ENCODE measurements around the gene NANOS2. TPM values are rescaled to one million over a fixed set of nuclear protein-coding genes. Genes with fewer than 3 reads are reported as not detected.

Gene NANOS2
- total RNA-seq, 4 donors from 2014 or later, result not detected

DNA sequence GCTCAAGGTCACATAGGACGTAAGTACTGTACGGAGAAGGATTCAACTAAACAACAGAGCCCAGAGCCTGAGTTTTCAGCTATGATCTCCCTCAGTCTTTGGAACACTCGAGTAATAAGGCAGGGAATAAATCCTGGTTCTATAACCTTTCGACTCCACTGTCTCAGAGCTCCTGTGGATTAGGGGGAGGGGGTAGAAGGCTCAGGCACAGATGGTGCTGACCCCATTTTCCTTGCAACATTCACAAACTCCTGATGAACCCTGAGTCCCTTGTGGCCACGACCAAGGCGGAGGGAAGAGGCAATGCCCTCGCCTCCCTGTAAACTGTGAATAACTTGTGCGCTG is 37.7 kb upstream of the NANOS2 start:
- no peak for DNase-seq (ENCODE audit: low spot score in 2 of 2)
- WGBS, 2 donors, result 47 to 56% methylated on average over 7 to 8 of the region's 8 CpGs
- H3K4me3 ChIP-seq (ENCODE audit: low read depth, poor library complexity, severe bottlenecking), result no peak overlapping the region
- TF ChIP-seq, protein P1, sequence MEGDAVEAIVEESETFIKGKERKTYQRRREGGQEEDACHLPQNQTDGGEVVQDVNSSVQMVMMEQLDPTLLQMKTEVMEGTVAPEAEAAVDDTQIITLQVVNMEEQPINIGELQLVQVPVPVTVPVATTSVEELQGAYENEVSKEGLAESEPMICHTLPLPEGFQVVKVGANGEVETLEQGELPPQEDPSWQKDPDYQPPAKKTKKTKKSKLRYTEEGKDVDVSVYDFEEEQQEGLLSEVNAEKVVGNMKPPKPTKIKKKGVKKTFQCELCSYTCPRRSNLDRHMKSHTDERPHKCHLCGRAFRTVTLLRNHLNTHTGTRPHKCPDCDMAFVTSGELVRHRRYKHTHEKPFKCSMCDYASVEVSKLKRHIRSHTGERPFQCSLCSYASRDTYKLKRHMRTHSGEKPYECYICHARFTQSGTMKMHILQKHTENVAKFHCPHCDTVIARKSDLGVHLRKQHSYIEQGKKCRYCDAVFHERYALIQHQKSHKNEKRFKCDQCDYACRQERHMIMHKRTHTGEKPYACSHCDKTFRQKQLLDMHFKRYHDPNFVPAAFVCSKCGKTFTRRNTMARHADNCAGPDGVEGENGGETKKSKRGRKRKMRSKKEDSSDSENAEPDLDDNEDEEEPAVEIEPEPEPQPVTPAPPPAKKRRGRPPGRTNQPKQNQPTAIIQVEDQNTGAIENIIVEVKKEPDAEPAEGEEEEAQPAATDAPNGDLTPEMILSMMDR (IDR thresholded peaks at IDR 0.05), result no peak
- no peak for TF ChIP-seq POLR2A (IDR thresholded peaks at IDR 0.05)
- intact Hi-C loops (cut with DNase I; ENCODE audit: low total_unique reads), result no loop called here

DNA sequence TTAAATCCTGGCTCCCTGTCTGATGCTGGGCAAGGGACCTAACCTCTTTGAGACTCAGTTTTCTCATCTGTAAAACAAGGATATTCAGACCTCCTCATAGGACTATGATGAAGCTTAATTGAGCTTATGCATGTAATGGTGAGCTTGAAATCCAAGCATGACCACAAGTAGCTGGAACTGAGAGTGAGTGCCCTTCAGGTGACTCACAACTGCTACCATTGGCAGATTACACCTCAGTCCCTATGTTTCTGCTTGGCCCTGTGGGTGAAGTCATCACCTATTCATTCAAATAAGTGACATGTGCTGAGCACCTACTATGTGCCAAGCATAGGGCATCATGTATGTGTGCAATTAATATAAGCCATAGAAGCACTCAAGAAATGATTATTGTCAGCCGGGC is 33.3 kb upstream of the NANOS2 start:
- H3K4me3 ChIP-seq (ENCODE audit: low read depth, poor library complexity, severe bottlenecking), result no peak overlapping the region
- DNase-seq (ENCODE audit: low spot score in 2 of 2), result no peak
- intact Hi-C loops (cut with DNase I; ENCODE audit: low total_unique reads), result no loop called here
- no peak for TF ChIP-seq POLR2A (IDR thresholded peaks at IDR 0.05)
- TF ChIP-seq, protein P1 (IDR thresholded peaks at IDR 0.05), result no peak
- 100% methylated on average over 1 of the region's 1 CpG for WGBS, 2 donors

DNA sequence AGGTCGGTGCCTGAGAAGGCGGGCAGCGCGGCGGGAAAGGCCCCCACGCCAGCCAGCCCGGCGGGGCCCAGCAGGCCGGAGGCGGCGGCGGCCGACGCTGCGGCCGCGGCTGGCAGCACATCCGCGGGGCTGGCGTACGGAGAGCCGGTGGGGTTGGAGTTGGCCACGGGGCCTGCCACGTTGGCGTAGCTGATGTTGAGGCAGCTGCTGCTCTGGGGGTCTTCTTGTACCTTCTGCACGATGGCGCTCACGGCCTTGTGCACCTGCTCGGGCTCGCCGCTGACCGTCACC is 25.9 kb upstream of the NANOS2 start:
- no peak for DNase-seq (ENCODE audit: low spot score in 2 of 2)
- no peak for TF ChIP-seq POLR2A (IDR thresholded peaks at IDR 0.05)
- TF ChIP-seq, protein P1 (IDR thresholded peaks at IDR 0.05), result no peak
- intact Hi-C loops (cut with DNase I; ENCODE audit: low total_unique reads), result no loop called here
- no peak overlapping the region for H3K4me3 ChIP-seq (ENCODE audit: low read depth, poor library complexity, severe bottlenecking)
- 76 to 81% methylated on average over 15 to 31 of the region's 32 CpGs for WGBS, 2 donors

DNA sequence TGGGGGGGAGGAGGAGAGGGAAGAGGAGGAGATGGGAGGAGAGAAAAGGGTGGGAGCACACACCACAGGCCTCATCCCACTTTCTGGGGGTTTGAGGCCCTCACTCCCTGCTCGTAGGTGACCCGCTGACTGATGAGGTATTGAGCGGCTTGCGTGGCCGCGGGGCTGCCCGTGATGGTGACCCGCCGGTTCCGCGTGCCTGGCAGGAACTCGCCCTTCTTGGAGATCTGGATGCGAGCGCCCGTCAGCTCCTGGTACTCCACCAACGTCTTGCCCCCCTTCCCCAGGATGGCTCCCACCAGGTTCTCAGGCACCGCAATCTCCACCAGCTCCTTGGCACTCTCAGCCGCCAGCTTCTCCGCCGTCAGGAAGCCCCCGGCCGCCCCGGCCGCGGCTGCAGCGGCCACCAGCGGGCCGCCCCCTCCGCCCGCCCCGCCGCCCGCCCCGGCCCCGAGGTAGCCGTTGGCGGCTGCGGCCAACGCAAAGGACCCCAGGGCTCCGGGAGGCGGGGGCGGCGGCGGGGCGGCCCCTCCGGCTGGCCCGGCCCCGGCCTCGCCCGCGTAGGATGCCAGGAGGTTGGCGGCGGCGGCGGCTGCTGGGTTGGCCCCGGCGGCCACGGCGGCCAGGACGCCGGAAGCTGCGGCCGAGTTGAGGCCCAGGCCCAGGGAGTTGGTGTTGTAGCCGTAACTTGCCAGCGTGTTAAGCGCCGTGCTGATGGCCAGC is 25.4 kb upstream of the NANOS2 start:
- H3K4me3 ChIP-seq (ENCODE audit: low read depth, poor library complexity, severe bottlenecking), result no peak overlapping the region
- no peak for DNase-seq (ENCODE audit: low spot score in 2 of 2)
- WGBS, 2 donors, result 46 to 56% methylated on average over 38 to 40 of the region's 67 CpGs
- TF ChIP-seq, protein P1 (IDR thresholded peaks at IDR 0.05), result no peak
- TF ChIP-seq POLR2A (IDR thresholded peaks at IDR 0.05), result no peak
- intact Hi-C loops (cut with DNase I; ENCODE audit: low total_unique reads), result no loop called here

DNA sequence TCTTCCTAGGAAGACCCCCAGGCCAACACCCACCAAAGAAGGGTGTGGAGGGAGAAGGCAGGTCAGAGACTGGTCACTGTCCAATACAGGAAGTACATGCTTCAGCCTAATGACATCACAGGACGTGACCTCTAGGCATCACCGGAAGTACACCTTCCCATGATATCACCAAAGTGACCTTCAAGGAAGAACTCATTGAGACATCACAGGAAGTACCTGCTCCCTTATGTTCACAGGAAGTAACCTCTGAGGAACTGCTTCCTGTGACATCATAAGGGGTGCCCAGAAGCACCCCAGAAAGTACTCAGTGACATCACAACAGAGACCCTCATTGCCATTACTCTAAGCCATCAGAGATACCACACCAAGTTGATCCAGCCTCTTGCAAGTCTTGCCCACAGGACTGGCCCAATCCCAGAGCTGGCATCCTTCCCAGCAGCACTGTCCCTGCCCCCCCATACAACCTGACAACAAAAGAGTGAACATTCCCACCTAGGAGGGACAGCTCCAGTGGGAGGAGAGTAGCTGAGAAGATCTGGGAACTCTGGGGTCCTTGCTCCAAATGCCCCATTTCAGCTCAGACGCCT is 24.2 kb upstream of the NANOS2 start:
- intact Hi-C loops (cut with DNase I; ENCODE audit: low total_unique reads), result no loop called here
- no peak for DNase-seq (ENCODE audit: low spot score in 2 of 2)
- no peak overlapping the region for H3K4me3 ChIP-seq (ENCODE audit: low read depth, poor library complexity, severe bottlenecking)
- TF ChIP-seq POLR2A (IDR thresholded peaks at IDR 0.05), result no peak
- TF ChIP-seq, protein P1 (IDR thresholded peaks at IDR 0.05), result no peak
- 86 to 90% methylated on average over 3 of the region's 3 CpGs for WGBS, 2 donors

DNA sequence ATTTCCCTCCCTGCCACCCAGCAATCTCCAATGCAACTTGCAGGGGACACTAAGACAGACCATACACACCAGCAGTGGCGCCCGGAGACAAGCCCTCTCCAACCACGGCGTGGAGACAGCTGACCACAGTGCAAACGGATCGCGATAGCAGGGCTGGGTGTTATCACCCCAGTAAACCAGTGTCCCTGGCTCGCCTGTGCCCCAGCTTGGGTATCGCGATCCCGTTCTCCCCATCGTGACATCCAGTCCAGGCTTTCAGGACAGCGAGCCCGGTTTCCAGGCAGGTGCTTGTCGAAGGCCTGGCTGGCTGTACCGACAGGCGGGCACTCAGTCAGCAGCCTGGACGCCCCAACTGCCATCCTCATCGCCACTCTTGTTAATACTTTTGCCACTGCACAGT is 20.7 kb upstream of the NANOS2 start:
- 75 to 77% methylated on average over 19 of the region's 19 CpGs for WGBS, 2 donors
- TF ChIP-seq, protein P1 (IDR thresholded peaks at IDR 0.05), result no peak
- TF ChIP-seq POLR2A (IDR thresholded peaks at IDR 0.05), result no peak
- intact Hi-C loops (cut with DNase I; ENCODE audit: low total_unique reads), result no loop called here
- no peak overlapping the region for H3K4me3 ChIP-seq (ENCODE audit: low read depth, poor library complexity, severe bottlenecking)
- no peak for DNase-seq (ENCODE audit: low spot score in 2 of 2)
